GM19238 (cell line): ENCODE results near the gene FAM234A.

Experiments used
- DNase-seq: peaks from one replicate; pipeline ENCODE4 v3.0.0; 2011; ENCODE audit warnings: low spot score; ENCODE audit not compliant: insufficient read length

The FAM234A gene

GRCh38 chr16:280991-281659 is 46.5 kb downstream of the FAM234A start:
- DNase-seq = no peak

GRCh38 chr16:281660-282255 is 47.1 kb downstream of the FAM234A start:
- DNase-seq = no peak

GRCh38 chr16:282491-282890 is 47.9 kb downstream of the FAM234A start:
- DNase-seq = no peak

GRCh38 chr16:283033-283805 is 48.6 kb downstream of the FAM234A start, which contains the start of gene PDIA2:
PDIA2 (plus strand) TSS chr16:283164; CDS start chr16:283170, 6 bp downstream.
- no peak for DNase-seq

- no peak for DNase-seq
Measured at GRCh38 chr16:284204-285120, 49.8 kb downstream of the FAM234A start.

GRCh38 chr16:285146-286055 is 50.8 kb downstream of the FAM234A start:
- no peak for DNase-seq

GRCh38 chr16:286491-287297 is 52.1 kb downstream of the FAM234A start:
- no peak for DNase-seq

GRCh38 chr16:287298-287811 is 52.7 kb downstream of the FAM234A start:
- DNase-seq = no peak

GRCh38 chr16:287981-288920 is 53.6 kb downstream of the FAM234A start:
- DNase-seq = no peak

- no peak for DNase-seq
Measured at GRCh38 chr16:289395-289997, 54.9 kb downstream of the FAM234A start.

GRCh38 chr16:290015-290680 is 55.5 kb downstream of the FAM234A start:
- DNase-seq = no peak

GRCh38 chr16:290681-291405 is 56.2 kb downstream of the FAM234A start:
- DNase-seq = no peak

GRCh38 chr16:291539-291938 is 56.9 kb downstream of the FAM234A start:
- no peak for DNase-seq

GRCh38 chr16:293043-293775 is 58.6 kb downstream of the FAM234A start:
- no peak for DNase-seq

- no peak for DNase-seq
Measured at GRCh38 chr16:296276-296675, 61.7 kb downstream of the FAM234A start.
